IMR-90 (cell line): ENCODE data around the gene PRICKLE2. TPM values are rescaled to one million over a fixed set of nuclear protein-coding genes. Genes with fewer than 3 reads are reported as not detected.

Source experiments
- ATAC-seq: fragments of 200-7000 bp; cut with Tn5 transposase; 2 replicates; pipeline ENCODE4 v1.9.1; 2020; ENCODE audit warnings: low read depth, mild to moderate bottlenecking, moderate library complexity
- BruUV-seq: library from RNA; stranded (reverse); fragments of 400-500 nt; replicated peaks from 2 replicates; lab custom pipeline; 2021; lab: Mats Ljungman, UMichigan
- CTCF ChIA-PET: fragments of 300-600 bp; formaldehyde crosslinking; extraction: SDS; loops from one replicate; lab custom pipeline; 2021; ENCODE audit warnings: antibody characterized with exemption; lab: Yijun Ruan, JAX
- POLR2A ChIA-PET: fragments of 300-600 bp; sonication (Branson Sonifier 250); formaldehyde crosslinking; loops from one replicate; lab custom pipeline; 2022; ENCODE audit warnings: antibody characterized with exemption; ENCODE audit not compliant: unreplicated experiment; lab: Charles Lee
- DNase-seq: peaks from one replicate; pipeline ENCODE4 v3.0.0; 2013
- H2AFZ ChIP-seq: replicated peaks from 2 replicates; pipeline ENCODE3; 2013; ENCODE audit warnings: low read length, mild to moderate bottlenecking; ENCODE audit not compliant: poor library complexity
- H2AK5ac ChIP-seq: 2 replicates; pipeline ENCODE4 v1.6.1; 2013; ENCODE audit warnings: low read depth, low read length, inconsistent platforms
- H2AK9ac ChIP-seq: replicated peaks from 2 replicates; pipeline ENCODE3; 2013; ENCODE audit warnings: mild to moderate bottlenecking, low read depth, low read length, moderate library complexity; ENCODE audit not compliant: poor library complexity
- H2BK120ac ChIP-seq: 2 replicates; pipeline ENCODE4 v1.6.1; 2013; ENCODE audit warnings: low read depth, low read length, inconsistent platforms
- H2BK15ac ChIP-seq: 3 replicates; pipeline ENCODE4 v1.6.1; 2013; ENCODE audit warnings: low read depth, low read length, inconsistent platforms
- H2BK20ac ChIP-seq: 2 replicates; pipeline ENCODE4 v1.6.1; 2013; ENCODE audit warnings: low read depth, mild to moderate bottlenecking, inconsistent platforms, low read length, moderate library complexity
- H2BK5ac ChIP-seq: 2 replicates; pipeline ENCODE4 v1.6.1; 2013; ENCODE audit warnings: mild to moderate bottlenecking, low read depth, low read length, inconsistent platforms; ENCODE audit not compliant: poor library complexity, severe bottlenecking
- H3K14ac ChIP-seq: replicated peaks from 2 replicates; pipeline ENCODE4 v1.6.1; 2013; ENCODE audit warnings: low read depth, low read length, inconsistent platforms
- H3K18ac ChIP-seq: 2 replicates; pipeline ENCODE4 v1.6.1; 2013; ENCODE audit warnings: low read depth, low read length, control low read depth
- H3K23ac ChIP-seq: 2 replicates; pipeline ENCODE4 v1.6.1; 2013; ENCODE audit warnings: low read depth, low read length, inconsistent platforms
- H3K27ac ChIP-seq: 2 replicates; pipeline ENCODE4 v1.5.1; 2013; ENCODE audit warnings: mild to moderate bottlenecking, control low read depth, low read length; ENCODE audit not compliant: insufficient read depth
- H3K27me3 ChIP-seq: 2 replicates; pipeline ENCODE4 v1.6.1; 2013; ENCODE audit warnings: low read length; ENCODE audit not compliant: control insufficient read depth, insufficient read depth
- H3K36me3 ChIP-seq: 2 replicates; pipeline ENCODE4 v1.6.1; 2013; ENCODE audit warnings: low read length, mixed read lengths; ENCODE audit not compliant: control insufficient read depth, insufficient read depth
- H3K4ac ChIP-seq: 2 replicates; pipeline ENCODE4 v1.6.1; 2013; ENCODE audit warnings: low read depth, low read length, inconsistent platforms
- H3K4me1 ChIP-seq: 2 replicates; pipeline ENCODE4 v1.6.1; 2013; ENCODE audit warnings: low read length, mixed read lengths; ENCODE audit not compliant: control insufficient read depth, insufficient read depth
- H3K4me2 ChIP-seq: 2 replicates; pipeline ENCODE4 v1.6.1; 2013; ENCODE audit warnings: low read depth, mild to moderate bottlenecking, control low read depth, low read length, moderate library complexity
- H3K4me3 ChIP-seq: 2 replicates; pipeline ENCODE4 v1.5.1; 2013; ENCODE audit warnings: low read depth, mild to moderate bottlenecking, control low read depth, low read length, moderate library complexity; ENCODE audit not compliant: insufficient read depth
- H3K56ac ChIP-seq: 2 replicates; pipeline ENCODE4 v1.6.1; 2013; ENCODE audit warnings: low read length, inconsistent platforms; ENCODE audit not compliant: insufficient read depth; ENCODE audit errors: extremely low read depth
- H3K79me1 ChIP-seq, 2 experiments: 2 replicates each; pipeline ENCODE4 v1.6.1; 2013; ENCODE audit warnings: low read length in 2 of 2, inconsistent platforms in 1 of 2, low read depth in 1 of 2
- H3K9ac ChIP-seq: 2 replicates; pipeline ENCODE4 v1.6.1; 2013; ENCODE audit warnings: low read depth, low read length, control low read depth
- H3K9me1 ChIP-seq: 2 replicates; pipeline ENCODE4 v1.6.1; 2013; ENCODE audit warnings: low read length, inconsistent platforms; ENCODE audit not compliant: insufficient read depth
- H3K9me3 ChIP-seq: 2 replicates; pipeline ENCODE4 v1.6.1; 2013; ENCODE audit warnings: low read length; ENCODE audit not compliant: control insufficient read depth, insufficient read depth
- H4K20me1 ChIP-seq: 2 replicates; pipeline ENCODE4 v1.6.1; 2013; ENCODE audit warnings: low read length, inconsistent platforms; ENCODE audit not compliant: insufficient read depth
- H4K5ac ChIP-seq: 2 replicates; pipeline ENCODE4 v1.6.1; 2013; ENCODE audit warnings: mild to moderate bottlenecking, low read depth, low read length, control low read depth
- H4K8ac ChIP-seq, 2 experiments: 2 replicates each; pipeline ENCODE4 v1.6.1; 2013; ENCODE audit warnings: low read depth in 2 of 2, low read length in 2 of 2, control low read depth in 1 of 2, inconsistent platforms in 1 of 2
- H4K91ac ChIP-seq: 2 replicates; pipeline ENCODE4 v1.6.1; 2013; ENCODE audit warnings: low read depth, low read length, inconsistent platforms; ENCODE audit not compliant: insufficient read depth
- BHLHE40 ChIP-seq: fragments of 150-350 bp; IDR thresholded peaks from 2 replicates; pipeline ENCODE4 v1.6.1; 2016; ENCODE audit warnings: mild to moderate bottlenecking, low read depth, low read length
- CEBPB ChIP-seq: IDR thresholded peaks from 2 replicates; pipeline ENCODE4 v1.6.1; 2012; ENCODE audit warnings: low read depth, low read length, improper control_type of control experiment
- FOS ChIP-seq: fragments of 150-350 bp; IDR thresholded peaks from 2 replicates; pipeline ENCODE4 v1.6.1; 2016; ENCODE audit warnings: low read depth, low read length
- MAZ ChIP-seq: IDR thresholded peaks from 2 replicates; pipeline ENCODE4 v1.6.1; 2012; ENCODE audit warnings: low read depth, mild to moderate bottlenecking, low read length, improper control_type of control experiment, moderate library complexity, borderline replicate concordance
- MXI1 ChIP-seq: IDR thresholded peaks from 2 replicates; pipeline ENCODE4 v1.6.1; 2012; ENCODE audit warnings: low read depth, mild to moderate bottlenecking, low read length, moderate library complexity, borderline replicate concordance
- RFX5 ChIP-seq: IDR thresholded peaks from 2 replicates; pipeline ENCODE4 v1.8.0; 2012; ENCODE audit warnings: low read depth, mild to moderate bottlenecking, low read length, moderate library complexity
- SMC3 ChIP-seq: fragments of 150-350 bp; IDR thresholded peaks from 2 replicates; pipeline ENCODE4 v1.6.1; 2016; ENCODE audit warnings: low read depth, mild to moderate bottlenecking, antibody characterized with exemption, low read length, moderate library complexity
- whole genome bisulfite sequencing, 2 experiments: methylation state at CpG; one replicate each; pipeline versions ENCODE4 v1.1.5 to v1.1.7; 2013; ENCODE audit warnings: missing lambda C conversion rate in 2 of 2; ENCODE audit not compliant: insufficient read length in 1 of 2; ENCODE audit errors: extremely low coverage in 2 of 2; 5-methylcytosine and 5-hydroxymethylcytosine counted together
- dilution Hi-C: fragments of 300-500 bp; cut with HindIII; formaldehyde crosslinking; loops from one replicate; pipeline ENCODE4 v1.14.3; 2018; ENCODE audit warnings: low sequenced_read_pairs; ENCODE audit not compliant: unreplicated experiment
- in situ Hi-C: fragments of 300-500 bp; cut with MboI; formaldehyde crosslinking; loops from 3 replicates; pipeline ENCODE4 v1.14.3; 2019; ENCODE audit warnings: low sequenced_read_pairs, inconsistent platforms, mixed read lengths
- intact Hi-C: fragments of 100-400 bp; cut with micrococcal nuclease; formaldehyde crosslinking; loops from 2 replicates; pipeline ENCODE4 v1.10.0; 2022
- polyA plus RNA-seq, 3 experiments: library from polyadenylated mRNA; depleted of rRNA; stranded (reverse); fragments of >200 nt; gene quantifications; 2 replicates each; pipeline ENCODE4 v1.2.3, GENCODE V29; 2012; ENCODE audit warnings: low replicate concordance in 1 of 3
- total RNA-seq: library from RNA; depleted of rRNA; stranded (reverse); fragments of >200 nt; gene quantifications from 2 replicates; pipeline ENCODE4 v1.2.3, GENCODE V29; 2012
- TF ChIP-seq, protein P1 (sequence below): fragments of 150-350 bp; IDR thresholded peaks from 2 replicates; pipeline ENCODE4 v1.6.1; 2017; ENCODE audit warnings: mild to moderate bottlenecking, antibody characterized with exemption, low read length, low read depth

PRICKLE2 gene
- total and polyA plus RNA-seq, 2 of the 4 experiments (the other 2 are of a cell fraction): 4.1 to 14.2 TPM

DNA sequence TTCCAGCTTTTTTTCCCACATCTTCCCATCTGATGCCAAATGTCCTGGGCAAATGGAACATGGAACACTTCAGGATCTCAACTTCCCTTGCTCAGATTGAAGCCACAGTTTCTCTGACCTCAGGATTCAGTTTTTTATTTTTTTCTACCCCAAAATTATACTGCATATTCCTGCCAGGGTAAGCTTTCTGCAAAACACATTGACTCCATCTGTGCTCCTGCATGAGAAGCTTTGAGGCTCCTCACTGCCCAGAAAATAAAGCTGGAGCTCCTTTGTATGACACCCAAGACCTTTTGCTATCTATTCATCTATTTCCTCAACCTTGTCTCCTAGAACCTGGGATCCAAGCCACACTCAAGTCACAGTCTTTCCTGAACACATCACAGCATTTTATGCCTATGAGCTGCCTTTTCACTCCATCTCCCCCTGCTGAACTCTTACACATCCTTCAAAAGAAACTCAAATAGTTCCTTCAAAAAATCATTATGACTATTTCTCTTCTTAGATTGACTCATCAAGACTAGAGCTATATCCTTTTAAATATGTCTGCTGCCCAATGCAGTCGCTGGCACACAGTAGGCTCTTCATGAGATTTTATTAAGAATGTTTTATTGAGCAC, 144.5 kb downstream of the PRICKLE2 start:
- in situ Hi-C loops (no loop called here), intact Hi-C loops (no loop called here), dilution Hi-C loops (no loop called here)
- Histone ChIP-seq H3K27me3 (no peaks in the 10 kb centered on the region; the same call in 1 of the 2 replicates), H2AFZ (no peak overlapping the region), H3K56ac (no peak overlapping the region), H4K91ac (no peak overlapping the region), H4K20me1 (no peaks in the 10 kb centered on the region), H3K23ac (no peak overlapping the region), H4K5ac (no peak overlapping the region), H3K14ac (no peak overlapping the region), H2BK15ac (no peak overlapping the region), H3K27ac (no peak overlapping the region), H2BK20ac (no peak overlapping the region), H3K4me1 (peaks cover 6% of the 10 kb centered on the region), H3K9me1 (no peaks in the 10 kb centered on the region), H3K36me3 (no peaks in the 10 kb centered on the region), H2BK5ac (no peak overlapping the region), H2AK9ac (no peak overlapping the region), H4K8ac (no peak overlapping the region), H3K4me3 (no peak overlapping the region), H3K4ac (no peak overlapping the region), H3K79me1 (no peaks in the 10 kb centered on the region), H3K9ac (no peak overlapping the region), H2BK120ac (no peak overlapping the region), H3K4me2 (no peak overlapping the region), H3K9me3 (no peaks in the 10 kb centered on the region; the same call in 1 of the 2 replicates), H2AK5ac (no peak overlapping the region), H3K18ac (no peak overlapping the region)
- no CpG with 5 or more reads among the region's 1 CpG for WGBS, 2 experiments
- TF ChIP-seq MAZ (no peak), CEBPB (no peak), FOS (no peak), MXI1 (no peak), RFX5 (no peak), SMC3 (no peak), BHLHE40 (no peak)
- TF ChIP-seq, protein P1, sequence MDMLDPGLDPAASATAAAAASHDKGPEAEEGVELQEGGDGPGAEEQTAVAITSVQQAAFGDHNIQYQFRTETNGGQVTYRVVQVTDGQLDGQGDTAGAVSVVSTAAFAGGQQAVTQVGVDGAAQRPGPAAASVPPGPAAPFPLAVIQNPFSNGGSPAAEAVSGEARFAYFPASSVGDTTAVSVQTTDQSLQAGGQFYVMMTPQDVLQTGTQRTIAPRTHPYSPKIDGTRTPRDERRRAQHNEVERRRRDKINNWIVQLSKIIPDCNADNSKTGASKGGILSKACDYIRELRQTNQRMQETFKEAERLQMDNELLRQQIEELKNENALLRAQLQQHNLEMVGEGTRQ: no peak
- BruUV-seq: no TSS peak
- CTCF ChIA-PET: interaction anchor here (0.7 to 0.9 kb wide), 2 partner anchors 114 to 404 kb away, joined by 3 read pairs; no protein-coding TSS in a partner anchor
- no peak for DNase-seq
- POLR2A ChIA-PET: no interaction called here
- ATAC-seq: no peak
